Activated CD4-positive, CD25-positive, alpha-beta regulatory T cell (primary cell): ENCODE results near the gene TP53I11.
A peak's percentile ranks its signal among the peaks of the same experiment; 100 is the strongest.

ENCODE experiments used
- DNase-seq, 4 experiments: peaks; one replicate each; lab custom pipeline; 2025; lab: John Stamatoyannopoulos, UW

The TP53I11 gene, protein sequence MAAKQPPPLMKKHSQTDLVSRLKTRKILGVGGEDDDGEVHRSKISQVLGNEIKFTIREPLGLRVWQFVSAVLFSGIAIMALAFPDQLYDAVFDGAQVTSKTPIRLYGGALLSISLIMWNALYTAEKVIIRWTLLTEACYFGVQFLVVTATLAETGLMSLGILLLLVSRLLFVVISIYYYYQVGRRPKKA

DNA sequence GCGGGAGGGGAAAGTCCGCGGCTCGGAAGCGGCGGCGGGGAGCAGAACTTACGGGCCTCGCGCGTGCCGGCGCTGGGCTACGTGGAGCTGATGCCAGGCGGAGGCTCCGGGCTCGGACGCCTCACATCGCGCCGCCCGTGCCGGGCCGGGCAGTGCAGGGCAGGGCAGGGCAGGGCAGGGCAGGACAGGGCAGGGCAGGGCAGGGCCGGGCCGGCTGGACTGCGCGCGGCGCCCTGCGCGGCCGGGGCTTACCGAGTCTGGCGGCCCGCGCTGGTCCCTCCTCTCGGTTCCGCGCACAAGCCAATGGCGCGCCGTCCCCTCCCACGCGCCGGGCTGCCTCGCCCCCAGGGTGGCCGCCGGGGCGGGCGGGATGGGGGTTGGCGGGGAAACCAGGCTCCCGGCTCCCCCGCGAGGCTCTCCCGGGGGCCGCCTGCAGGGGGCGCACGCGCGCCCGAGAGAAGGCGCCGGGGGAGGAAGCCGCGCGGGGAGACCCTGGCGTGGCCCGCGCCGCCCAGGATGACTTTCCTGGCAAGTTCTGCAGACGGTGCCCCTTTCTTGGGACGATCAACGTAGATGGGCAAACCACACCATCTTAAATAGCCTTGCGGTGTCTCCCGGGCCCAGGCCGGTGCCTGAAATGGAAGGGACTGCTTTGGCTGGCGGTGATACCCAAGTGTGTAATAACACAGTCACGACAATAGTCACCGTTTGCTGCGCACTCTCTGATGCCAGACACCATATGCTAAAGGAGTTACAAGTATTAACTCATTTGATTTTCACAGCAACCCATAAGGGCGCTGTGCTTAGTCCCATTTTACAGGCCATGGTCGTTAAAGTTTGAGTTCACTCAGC is at the start of gene TP53I11:
TSS of gene TP53I11 (minus strand) at position 259 of the 852 bp plus-strand sequence. CDS start 12,548 bp downstream, outside the sequence.
- DNase-seq: peak; percentile 12 to 24 (median 18)

DNA sequence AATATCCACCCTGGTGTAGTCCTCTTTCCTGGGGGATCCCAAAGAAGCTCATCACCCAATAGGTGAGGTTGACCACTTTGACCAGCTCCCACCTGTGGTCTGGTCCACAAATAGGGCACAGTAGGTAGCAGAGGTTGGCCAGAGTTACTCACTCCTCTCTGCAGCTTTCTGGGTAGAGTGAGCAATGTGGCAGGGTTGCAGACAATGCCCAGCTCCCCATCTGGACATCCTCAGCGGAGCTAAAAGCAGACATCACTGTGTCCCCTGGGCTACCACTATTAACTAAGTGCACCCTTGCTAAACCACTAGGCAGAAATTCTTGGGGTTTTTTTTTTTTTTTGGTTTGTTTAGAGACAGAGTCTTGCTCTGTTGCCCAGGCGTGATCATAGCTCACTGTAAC is 48.4 kb upstream of the TP53I11 start:
- no peak for DNase-seq

DNA sequence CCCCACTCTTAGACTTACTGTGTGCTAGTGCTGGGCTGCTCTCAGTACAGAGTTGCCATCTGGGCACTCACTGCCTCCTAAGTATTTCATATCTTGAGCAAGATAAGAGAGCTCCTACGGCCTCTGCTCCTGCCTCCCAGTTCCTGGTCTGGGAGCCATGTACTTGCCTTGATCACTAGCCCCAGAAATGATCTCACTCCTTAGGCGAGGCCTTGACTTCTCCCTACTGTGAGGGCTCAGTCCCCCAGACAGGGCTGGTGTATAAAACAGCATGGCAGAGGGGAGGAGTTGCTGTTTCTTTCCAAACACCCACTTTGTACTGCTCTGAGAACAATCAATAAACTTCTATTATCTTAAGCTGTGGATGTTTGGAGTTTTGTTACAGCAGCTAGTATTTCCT is 47.4 kb upstream of the TP53I11 start:
- DNase-seq: no peak

DNA sequence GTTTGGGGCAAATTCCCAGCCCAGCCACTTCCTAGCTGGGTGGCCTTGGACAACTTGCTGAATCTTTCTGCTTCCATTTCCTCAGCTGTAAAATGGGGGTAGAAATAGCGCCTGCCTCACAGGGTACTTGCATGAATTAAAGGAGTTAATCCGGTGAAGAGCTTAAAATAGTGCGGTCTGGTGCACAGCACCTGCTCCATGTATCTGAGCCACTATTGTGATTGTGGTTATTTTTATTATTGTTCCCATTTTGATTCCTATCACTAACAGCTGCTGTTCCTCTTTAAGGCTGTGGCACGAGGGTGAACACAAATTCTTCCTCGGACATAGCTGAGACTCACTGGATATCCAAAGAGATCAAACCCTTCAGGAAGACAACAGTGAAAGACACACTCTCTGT is 46.9 kb upstream of the TP53I11 start:
- no peak for DNase-seq

DNA sequence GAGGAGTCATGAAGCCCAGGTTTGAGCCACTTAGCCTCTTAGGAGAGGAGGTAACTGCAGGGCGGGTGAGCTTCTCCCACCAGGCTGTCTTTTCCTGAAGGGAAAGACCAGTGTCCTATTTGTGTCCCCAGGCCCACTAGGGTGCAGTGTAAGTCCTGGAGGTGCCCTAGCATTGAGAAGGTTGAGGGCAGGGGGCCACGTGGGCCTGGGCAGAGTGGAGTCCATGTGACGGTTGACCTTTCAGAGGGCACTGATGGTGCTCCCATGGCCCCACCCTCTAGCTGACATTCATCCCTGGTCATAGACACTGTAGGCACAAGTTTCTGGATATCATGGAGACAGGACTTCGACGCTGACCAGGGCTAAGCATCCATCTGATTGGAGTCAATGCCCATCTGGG is 44.1 kb upstream of the TP53I11 start:
- no peak for DNase-seq

DNA sequence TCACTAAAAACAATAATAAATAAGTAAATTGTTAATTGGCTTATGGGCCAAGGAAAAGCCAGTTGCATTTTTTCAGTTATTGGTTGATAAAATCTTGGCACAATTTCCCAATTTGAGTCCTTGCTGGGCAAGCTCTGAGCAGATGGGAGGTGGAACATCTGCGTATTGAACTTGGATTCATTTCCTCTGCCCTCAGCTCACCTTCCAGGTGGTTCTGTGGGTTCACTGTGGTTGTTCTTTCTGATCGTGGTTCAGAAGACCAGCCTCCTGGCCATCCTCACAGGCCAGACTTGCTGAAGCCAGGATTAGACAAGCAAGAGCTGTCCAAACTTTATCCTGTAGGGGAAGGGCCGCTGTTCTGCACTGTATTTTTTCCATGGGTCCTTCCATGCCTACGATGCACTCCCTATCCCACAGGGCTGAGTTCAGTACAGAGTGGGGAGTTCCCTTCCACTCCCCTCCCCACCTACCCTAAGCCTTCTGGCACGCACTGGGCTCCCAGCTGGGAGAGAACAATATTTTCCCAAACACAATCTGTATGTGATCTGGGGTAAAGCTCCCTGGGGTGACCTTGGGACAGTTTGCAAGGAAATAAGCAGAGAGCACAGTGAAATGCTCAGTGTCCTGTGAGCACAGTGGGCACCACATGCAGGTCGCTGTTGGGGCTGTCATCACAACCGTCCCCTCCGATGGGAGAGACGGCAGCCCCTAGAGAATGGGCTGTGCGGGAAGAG is 43.5 kb upstream of the TP53I11 start:
- no peak for DNase-seq

DNA sequence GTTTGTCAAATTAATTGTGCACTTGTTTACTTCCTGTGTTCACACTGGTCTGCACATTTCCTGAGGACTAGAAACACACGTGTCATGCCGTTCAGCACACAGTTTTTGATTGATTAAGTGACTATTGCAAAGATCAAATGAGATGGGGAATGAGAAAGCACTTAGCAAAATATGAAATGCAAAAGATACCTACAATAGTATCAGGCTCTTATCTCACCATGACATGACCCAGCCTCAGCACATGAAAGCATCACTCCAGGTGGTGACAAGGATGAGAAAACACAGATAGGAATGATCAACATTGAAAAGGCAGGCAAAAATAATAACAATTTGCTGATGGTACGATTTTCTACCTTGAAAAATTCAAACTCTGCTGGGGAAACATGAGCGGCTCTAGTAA is 42.1 kb upstream of the TP53I11 start:
- DNase-seq: no peak

DNA sequence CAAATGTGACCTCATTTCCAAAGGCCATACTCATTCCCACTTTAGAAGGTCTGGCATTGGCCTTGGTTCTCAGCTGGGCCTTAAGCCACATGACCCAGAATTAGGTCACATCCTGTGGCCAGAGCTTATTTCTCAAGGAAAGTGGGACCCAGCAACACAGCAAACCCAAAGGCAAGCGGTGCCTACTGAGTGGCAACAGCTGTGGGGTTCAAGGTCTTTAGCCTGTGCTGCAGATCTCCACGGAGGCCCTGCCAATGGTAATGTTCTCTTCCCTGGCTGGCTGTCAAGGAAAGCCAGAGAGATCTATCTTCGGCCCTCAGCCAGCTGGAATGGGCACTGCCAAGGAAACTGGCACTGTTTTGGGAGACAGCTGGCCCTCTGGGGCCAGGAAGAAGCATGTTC is 41.5 kb upstream of the TP53I11 start:
- DNase-seq: no peak

DNA sequence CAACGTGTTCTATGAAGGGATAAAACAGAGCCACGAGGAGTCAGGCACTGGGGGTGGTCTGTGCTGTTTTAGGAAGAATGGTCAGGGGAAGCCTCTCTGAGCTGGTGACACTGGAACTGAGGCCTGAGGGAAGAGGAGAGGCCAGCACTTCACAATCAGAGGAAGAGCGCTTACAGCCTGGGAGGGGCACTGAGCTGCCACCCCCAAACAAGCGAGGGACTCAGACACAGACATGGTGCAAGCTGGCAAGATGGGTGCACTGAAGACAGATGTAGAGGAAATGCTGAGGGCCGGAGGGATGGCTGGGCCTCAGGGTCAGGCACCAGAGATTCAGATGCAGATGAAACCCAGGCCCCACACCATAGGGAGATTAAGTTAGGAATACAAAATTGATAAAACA is 40.0 kb upstream of the TP53I11 start:
- DNase-seq: no peak

DNA sequence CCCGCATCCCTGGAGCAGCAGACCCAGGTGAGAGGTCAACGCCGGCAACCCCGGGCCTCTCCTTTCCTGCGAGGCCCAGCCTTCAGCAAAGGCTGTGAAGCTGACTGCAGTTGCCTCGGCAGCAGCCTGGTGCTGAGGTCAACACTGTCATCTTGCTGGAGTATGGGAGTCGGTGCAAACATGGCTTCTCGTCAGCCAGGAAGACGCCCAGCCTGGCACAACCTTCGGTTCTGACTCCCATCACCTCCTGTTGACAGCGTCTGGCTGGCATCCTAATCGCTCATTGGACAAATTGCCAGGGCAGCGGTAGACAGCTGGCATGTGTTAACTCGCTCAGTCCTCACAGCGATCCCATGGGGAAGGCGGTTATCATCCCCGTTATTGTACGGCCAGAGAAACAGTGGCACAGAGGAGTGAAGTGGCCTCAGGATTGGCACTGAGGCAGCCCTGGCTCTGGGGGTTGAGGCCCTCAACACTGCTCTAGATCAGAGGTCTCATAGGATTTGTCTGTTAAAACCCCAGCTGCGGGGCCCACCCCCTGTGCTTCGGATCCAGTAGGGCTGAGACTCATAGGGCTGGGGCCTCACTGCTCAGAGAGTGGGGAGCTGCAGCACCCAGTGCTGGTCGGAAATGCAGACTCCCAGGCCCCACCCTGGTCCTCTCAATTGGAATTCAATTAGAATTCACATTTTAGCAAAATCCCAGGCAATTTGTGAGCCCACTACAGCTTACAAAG is 39.3 kb upstream of the TP53I11 start:
- DNase-seq: no peak

DNA sequence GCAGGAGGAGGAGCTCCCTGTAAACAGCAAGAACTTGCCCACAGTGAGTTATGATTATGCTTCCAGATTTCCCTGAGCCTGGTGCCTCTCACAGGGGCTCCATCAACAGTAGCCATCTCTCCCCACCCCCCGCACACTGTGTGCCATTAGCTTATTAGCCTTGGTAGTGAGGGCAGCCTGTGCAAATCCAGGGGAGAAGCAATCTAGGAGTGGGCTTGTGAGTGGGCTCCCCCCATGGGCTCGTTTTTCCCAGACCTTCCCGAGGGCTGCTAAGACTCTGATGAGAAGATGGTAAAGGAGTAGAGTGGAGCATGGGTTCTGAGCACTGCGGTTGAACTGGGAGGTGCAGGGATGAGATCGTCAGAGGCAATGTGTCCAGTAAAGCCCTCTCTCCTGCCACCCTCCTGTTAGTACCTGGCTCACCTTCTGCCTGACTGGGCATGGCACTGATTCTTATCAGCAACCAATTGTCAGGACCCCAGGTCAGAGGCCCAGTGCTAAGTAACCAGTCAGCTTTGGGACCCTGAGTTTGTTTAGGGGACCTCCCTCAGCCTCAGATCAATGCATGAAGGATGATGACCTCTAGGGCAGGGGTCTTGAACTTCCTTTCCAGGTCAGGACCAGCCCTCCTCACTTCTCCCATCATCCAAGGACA is 38.4 kb upstream of the TP53I11 start:
- DNase-seq: no peak

DNA sequence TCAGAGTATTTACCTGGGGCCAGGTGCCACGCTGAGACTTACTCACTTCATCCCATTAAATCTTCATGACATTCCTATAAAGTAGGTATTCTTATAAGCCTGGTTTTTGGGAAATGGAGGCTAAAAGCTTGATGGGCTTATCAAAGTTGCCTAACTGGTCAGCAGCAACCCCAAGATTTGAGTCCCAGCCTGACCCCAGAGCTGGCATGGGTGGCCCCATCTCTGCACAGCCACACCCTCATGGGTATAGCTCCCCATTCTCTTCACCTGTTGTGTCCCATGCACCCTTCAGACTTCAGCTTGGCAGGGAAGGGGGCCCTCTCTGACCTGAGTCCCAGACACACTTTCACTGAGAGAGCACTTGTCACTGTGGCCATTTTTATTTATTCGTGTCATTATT is 37.4 kb upstream of the TP53I11 start:
- DNase-seq: no peak

DNA sequence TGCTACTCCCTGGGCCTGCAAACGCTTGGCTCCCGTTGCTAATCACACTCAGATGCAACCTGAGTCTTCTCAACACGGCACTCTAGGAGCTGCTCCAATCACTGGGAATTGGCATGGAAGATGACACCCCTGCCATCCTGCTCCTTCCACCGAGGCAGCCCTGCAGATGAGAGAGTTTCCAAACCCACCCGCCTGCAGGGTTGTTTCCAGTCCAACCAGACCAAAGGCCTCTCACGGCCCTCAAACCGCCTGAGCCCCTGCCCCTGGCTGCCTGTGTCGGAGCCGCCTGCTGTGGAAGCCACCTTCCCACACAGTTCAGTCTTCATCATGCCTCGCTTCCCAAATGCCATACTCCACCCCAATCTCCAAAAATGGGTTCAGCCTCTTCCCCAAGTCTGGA is 36.8 kb upstream of the TP53I11 start:
- DNase-seq: no peak

DNA sequence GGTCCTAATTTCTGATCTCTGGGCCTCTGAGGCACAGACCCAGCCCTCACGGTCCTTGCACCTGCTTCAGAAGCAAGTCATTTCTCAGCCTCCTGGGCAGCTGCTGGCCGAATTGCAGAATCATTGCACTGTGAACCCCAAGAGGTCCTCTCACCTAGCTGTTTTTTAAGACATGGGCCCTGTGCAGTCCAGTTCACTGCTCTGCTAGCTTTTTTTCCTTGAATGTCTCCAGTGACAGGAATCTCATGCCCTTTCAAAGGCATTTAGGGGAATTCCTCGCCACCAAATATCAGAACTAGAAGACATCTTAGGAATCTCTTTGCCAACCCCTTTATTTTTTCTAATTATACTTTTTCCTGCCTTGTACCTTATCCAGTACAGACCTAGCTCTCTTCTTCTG is 35.6 kb upstream of the TP53I11 start:
- no peak for DNase-seq

DNA sequence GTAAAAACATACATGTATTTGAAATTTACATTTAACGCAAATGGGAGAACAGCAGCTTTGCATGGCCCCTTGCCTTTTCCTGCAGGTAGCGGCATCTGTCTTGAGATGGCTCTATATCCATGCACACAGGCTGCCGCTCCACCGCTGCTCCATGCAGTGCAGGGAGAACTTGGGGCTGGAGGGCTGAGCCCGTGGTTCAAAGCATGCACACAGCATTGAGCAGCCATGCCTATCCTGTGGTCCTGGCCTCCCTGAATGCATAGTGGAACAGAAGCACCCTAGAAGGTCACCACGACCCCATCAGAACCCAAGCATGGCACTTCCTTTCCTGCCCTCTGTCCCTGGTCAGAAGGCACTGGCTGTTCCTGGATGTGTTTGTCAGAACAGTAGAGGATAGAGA is 35.0 kb upstream of the TP53I11 start:
- no peak for DNase-seq

DNA sequence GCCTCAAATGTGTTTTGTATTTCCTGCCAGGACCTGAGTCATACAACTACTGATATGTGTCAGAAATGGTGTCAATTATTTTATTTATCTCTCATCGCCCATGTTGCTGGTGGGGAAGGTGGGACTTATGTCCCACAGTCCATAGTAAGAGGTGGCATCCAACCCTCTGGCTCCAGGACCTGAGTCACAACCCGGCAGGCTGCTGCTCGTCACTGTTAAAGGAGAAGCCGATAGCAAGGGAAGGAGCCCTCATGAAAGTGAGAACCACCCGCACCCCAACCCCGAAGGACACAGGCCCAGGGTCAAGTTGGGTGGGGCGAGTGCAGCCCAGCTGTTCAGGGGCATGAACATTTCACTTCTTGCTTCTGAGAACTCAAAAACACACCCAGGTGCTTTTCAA is 33.1 kb upstream of the TP53I11 start:
- DNase-seq: no peak

DNA sequence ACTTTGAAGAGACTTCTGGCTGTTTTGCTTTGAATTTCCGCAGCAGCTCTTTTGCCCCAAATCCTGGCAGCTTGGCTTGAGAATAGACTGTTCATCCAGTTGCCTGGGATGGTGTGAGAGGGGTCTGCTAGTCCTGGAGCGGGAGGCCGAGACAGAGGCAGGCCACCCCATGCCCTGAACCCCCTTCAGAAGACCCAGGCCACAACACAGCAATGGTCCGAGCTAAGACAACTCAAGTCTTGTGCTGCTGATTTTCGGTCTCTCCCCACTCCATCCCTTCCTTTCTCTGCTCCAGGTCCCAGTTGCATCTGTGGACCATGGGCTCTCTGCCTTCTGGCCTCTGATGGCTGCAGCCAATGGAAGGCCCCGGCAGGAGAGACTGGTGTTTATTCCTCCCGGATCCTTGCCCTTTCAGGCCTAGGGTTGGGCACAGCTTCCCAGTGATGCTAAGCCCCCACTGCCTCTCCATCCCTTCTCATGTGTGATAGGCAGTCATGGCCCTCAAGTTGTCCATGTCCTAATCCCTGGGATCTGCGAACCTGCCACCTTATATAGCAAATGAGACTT is 31.9 kb upstream of the TP53I11 start:
- DNase-seq: no peak

DNA sequence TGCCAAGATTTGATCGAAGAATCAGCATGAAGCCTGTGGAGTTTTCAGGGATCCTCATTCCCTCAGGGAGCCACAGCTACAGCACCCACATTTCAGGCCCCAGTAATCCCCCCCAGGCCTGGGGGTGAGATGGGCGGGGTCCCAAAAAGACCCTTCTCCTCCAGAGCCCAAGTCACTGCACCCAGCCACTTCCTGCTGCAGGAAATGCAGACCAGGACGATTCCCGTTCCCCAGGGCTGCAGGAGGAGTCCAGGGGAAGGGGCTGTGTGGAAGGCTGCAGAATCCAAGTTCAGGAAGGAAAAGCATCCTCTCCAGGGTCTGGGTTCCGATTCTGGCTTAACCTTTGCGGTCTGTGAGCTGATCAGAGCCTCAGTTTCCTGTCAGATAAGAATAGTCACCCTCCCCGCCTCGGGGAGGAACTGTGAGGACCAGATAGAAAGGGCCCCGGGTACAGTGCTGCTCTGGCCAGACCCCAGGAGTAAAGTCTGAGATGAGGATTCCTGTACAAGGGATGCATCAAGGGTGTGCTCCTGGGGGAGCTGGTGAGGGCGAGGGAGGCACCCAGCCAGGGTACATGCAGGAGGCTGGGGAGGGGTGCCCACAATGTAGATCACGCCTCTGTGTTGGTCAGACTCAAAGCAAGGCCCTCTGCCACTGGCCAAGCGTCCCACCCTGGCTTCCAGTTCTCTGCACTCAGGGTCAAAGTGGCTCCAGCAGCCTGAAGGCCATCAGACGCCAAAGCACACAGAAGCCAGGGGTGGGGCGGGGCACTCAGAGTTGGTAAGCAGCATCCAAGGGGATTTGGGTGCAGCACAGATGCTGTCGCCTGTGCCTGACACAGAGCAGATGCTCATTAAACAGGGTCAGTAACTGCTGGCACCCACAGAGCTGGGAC is 30.1 kb upstream of the TP53I11 start:
- DNase-seq: no peak

DNA sequence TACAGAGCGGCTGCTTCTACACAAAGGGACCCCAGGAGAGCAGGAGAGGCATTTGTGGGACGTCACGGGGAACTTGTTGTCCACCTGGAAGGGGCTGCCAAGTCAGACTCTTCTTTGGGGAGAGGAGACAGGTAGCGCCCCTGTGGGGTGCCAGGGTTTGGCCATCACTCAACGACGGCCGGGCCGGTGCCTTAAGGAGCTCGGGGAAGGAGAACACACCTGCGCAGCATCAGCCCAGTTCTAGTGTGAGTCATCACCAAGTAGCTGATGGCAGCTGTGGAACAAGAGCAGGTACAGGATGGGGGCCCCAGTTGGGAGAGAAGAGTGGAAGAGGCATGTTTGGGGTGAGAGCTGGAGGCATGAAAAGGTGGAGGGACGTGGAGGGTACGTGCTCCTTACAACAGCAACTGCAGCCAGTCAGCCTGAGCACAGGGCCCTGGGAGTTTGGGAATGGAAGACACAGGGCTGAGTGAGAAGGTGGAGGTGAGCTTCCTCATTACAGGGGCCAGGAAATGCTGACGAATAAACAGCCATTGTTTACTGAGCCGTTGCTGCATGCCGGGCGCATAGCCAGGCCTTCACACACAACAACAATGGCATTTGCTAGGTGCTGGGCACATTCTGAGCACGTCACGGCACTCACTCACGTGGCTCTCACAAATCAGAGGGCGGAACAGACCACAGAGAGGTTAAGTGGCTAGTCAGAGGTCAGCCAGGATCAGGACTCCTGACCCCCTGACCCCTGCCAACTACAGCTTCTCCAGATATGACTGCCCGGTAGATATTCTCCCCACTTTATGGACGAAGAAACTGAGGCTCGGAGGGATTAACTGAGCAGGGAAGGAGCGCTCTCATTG is 29.1 kb upstream of the TP53I11 start:
- DNase-seq: no peak

DNA sequence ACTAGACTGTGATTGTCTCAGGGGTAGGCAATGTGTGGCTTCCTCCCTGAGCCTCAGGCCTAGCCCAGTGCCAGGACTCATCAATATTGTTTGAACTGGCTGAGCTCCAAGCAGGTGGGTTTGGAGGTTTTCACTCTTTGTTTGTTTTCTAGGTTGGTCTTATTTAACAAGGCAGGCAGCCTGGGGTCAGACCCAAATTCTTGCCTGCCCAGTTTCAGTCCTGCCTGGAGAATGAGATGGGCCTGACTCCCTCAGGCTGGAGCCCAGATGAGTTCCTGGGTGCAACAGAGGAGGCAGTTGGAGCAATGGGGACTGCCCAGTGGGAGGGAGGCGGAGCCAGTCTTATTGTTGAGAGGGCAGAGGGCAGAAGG is 28.3 kb upstream of the TP53I11 start:
- no peak for DNase-seq
